GM10248 (cell line): ENCODE data around the gene CLCA1.

Experiments used
- CTCF ChIA-PET: fragments of 300-600 bp; sonication (Branson Sonifier 250); formaldehyde crosslinking; extraction: SDS; loops from one replicate; lab custom pipeline; 2021; ENCODE audit warnings: antibody characterized with exemption; lab: Yijun Ruan, JAX
- POLR2A ChIA-PET: fragments of 350-650 bp; sonication (Branson Sonifier 250); formaldehyde crosslinking; extraction: SDS; loops from one replicate; lab custom pipeline; 2020; ENCODE audit warnings: antibody characterized with exemption; lab: Yijun Ruan, JAX
- DNase-seq: peaks from one replicate; pipeline ENCODE4 v3.0.0; 2012; ENCODE audit errors: extremely low spot score
- TF ChIP-seq, protein P1 (sequence below): IDR thresholded peaks from 2 replicates; pipeline ENCODE4 v1.5.1; 2012; ENCODE audit warnings: mild to moderate bottlenecking, low read depth; ENCODE audit errors: extremely low read depth, missing control alignments, control extremely low read depth

CLCA1 gene

DNA sequence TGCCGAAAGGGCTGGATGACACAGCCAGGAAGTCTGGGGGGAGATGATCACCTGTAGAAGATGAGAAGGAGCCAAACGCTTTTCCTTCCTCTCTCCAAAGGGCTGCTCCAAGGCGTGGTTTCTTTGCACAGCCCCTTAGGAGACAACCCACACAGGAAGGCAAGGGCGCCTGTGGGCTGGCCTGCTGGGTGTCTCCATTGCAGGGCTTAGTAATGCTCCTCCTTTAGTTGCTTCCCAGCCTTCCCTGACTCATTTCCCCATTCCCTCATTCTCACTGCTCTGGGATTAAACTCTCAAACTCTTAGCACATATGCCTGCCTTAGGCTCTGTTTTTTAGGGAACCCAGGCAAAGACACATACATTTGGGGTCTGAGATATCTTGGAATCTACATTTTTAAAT lies 1.7 kb upstream of the CLCA1 start:
- TF ChIP-seq, protein P1, sequence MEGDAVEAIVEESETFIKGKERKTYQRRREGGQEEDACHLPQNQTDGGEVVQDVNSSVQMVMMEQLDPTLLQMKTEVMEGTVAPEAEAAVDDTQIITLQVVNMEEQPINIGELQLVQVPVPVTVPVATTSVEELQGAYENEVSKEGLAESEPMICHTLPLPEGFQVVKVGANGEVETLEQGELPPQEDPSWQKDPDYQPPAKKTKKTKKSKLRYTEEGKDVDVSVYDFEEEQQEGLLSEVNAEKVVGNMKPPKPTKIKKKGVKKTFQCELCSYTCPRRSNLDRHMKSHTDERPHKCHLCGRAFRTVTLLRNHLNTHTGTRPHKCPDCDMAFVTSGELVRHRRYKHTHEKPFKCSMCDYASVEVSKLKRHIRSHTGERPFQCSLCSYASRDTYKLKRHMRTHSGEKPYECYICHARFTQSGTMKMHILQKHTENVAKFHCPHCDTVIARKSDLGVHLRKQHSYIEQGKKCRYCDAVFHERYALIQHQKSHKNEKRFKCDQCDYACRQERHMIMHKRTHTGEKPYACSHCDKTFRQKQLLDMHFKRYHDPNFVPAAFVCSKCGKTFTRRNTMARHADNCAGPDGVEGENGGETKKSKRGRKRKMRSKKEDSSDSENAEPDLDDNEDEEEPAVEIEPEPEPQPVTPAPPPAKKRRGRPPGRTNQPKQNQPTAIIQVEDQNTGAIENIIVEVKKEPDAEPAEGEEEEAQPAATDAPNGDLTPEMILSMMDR = no peak
- POLR2A ChIA-PET = no interaction called here
- CTCF ChIA-PET = interaction anchor here (1.2 kb wide), 1 partner anchor 7 kb away, joined by 4 read pairs; no protein-coding TSS in a partner anchor
- no peak for DNase-seq

DNA sequence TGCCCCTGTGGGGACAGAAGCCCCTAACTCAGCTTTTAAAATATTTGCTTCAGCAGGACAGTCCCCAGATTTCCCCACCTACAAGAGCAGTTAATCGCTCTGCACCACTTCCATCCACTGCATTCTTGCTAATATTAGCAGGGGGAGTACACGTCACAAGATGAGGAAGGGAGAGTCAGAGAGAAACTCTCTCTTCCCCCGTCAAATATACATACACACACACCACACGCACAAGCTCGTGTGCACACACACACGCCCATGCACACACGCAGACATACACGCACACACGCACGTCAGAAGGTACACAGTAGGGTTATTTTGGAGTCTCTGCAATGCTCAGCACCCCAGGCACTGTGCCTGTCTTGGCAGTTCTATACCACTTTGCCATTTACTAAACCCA lies 2.1 kb downstream of the CLCA1 start:
- DNase-seq = peak; percentile 28
- ChIA-PET CTCF (interaction anchor here (1.7 kb wide), 1 partner anchor 10 kb away, joined by 11 read pairs; no protein-coding TSS in a partner anchor), POLR2A (no interaction called here)
- TF ChIP-seq, protein P1 = no peak

DNA sequence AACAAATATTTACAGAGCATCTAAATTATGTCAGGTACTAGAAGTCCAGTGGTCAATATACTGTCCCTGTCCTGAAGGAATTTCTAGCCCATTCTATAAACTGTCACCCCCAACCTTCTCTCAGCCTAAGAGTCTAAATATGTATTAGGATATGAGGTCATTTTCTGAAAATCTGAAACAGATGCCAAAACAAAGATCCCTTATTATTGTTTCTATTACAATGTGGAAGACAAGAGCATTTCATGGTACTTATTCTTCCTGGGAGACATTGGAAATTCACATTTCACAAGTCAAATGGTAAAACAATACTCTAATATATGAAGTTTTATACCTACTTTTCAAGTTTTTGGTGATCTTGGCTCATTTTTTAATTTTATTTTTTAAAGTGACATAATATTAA lies 2.6 kb downstream of the CLCA1 start:
- POLR2A ChIA-PET = no interaction called here
- CTCF ChIA-PET = no interaction called here
- TF ChIP-seq, protein P1 = no peak
- no peak for DNase-seq

DNA sequence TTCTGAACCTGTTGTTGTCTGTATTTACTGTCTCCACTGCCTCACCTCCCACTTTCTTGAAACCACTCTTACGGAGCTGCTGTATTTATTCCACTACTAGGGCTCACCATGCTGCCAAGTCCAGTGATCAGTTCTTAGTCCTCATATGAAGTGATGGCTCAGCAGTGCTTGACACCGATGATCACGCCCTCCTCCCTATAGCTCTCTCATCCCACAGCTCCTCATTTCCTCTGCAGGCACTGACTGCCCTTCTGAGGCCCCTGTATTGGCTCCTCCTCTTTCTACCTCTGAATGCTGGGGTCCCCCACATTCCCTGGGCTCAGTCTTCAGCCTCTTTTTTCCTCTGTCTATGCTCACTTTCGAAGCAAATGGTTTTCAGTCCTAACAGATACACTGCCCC lies 3.4 kb downstream of the CLCA1 start:
- no peak for DNase-seq
- TF ChIP-seq, protein P1 = no peak
- ChIA-PET CTCF (interaction anchor here (1.4 to 5.2 kb wide), 8 partner anchors 11 to 50 kb away, joined by 3 to 54 read pairs (median 15); partner anchors contain the start of gene CLCA2), POLR2A (no interaction called here)

DNA sequence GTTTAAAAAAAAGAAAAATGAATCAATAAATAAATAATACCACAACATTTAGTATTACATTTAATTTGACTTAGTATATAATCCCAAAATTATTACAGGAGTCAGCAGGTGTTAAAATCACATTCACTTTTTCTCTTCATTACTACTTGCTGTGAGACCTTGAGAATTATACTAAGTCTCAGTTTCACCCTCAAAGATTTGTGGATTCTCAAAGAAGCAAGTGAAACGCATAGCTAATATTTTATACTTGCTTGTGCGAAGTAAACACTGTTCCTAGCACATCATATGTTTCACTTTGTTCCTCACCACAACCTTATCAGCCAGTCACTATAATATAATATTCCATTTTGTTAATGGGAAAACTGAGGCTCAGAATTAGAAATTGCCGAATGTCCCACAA lies 4.0 kb downstream of the CLCA1 start:
- CTCF ChIA-PET = interaction anchor here (1.1 to 5.2 kb wide), 14 partner anchors 9 to 979 kb away, joined by 3 to 54 read pairs (median 8); partner anchors contain the start of gene CLCA2
- TF ChIP-seq, protein P1 = no peak
- POLR2A ChIA-PET = no interaction called here
- no peak for DNase-seq

DNA sequence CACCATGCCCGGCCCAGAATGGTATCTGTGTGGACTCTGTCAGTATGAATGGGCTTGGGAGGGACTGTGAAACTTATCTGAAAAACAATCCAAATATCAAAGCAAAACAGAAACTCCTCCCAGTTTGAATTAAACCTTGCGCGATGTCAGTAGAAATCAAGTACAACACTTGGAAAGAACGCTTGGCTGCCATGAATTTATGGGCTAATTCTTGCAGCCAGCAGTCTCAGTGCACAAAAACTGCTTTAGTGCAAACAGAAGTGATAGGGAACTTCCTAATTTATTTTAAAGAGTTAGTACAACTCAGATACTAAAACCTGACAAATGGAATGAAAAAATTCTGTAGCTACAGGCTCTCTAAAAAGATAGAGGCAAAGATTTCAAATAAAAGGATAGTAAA lies 8.5 kb downstream of the CLCA1 start:
- POLR2A ChIA-PET = no interaction called here
- DNase-seq = no peak
- CTCF ChIA-PET = interaction anchor here (1.0 kb wide), 1 partner anchor 16 kb away, joined by 3 read pairs; no protein-coding TSS in a partner anchor
- TF ChIP-seq, protein P1 = no peak
